HepG2 (cell line): ENCODE results near the gene ZNF813. TPM values are rescaled to one million over a fixed set of nuclear protein-coding genes. Genes with fewer than 3 reads are reported as not detected.
A peak's percentile ranks its signal among the peaks of the same experiment; 100 is the strongest.

ENCODE experiments used
- ATF1 ChIP-seq: IDR thresholded peaks from 2 replicates; pipeline ENCODE4 v1.6.1; 2016; ENCODE audit warnings: mild to moderate bottlenecking, control low read depth
- CBFB ChIP-seq: sonication (generic); formaldehyde crosslinking; IDR thresholded peaks from 2 replicates; pipeline ENCODE4 v1.4.0; 2020; ENCODE audit warnings: missing genetic modification reagents
- FIP1L1 ChIP-seq: fragments of 200-400 bp; formaldehyde crosslinking; IDR thresholded peaks from 2 replicates; pipeline ENCODE4 v1.6.1; 2018; ENCODE audit warnings: low read depth, mild to moderate bottlenecking, low read length, moderate library complexity, borderline replicate concordance; ENCODE audit not compliant: insufficient read depth
- GLMP ChIP-seq: sonication (generic); formaldehyde crosslinking; IDR thresholded peaks from 2 replicates; pipeline ENCODE4 v1.9.0; 2021; ENCODE audit warnings: missing genetic modification reagents, mild to moderate bottlenecking, borderline replicate concordance
- HBP1 ChIP-seq: IDR thresholded peaks from 2 replicates; pipeline ENCODE4 v1.6.1; 2016; ENCODE audit warnings: low read depth, control low read depth
- KDM5B ChIP-seq: sonication (generic); formaldehyde crosslinking; IDR thresholded peaks from 2 replicates; pipeline ENCODE4 v1.4.0; 2020; ENCODE audit warnings: missing genetic modification reagents, mild to moderate bottlenecking, borderline replicate concordance
- KLF15 ChIP-seq: sonication (generic); formaldehyde crosslinking; IDR thresholded peaks from 2 replicates; pipeline ENCODE4 v1.8.1; 2023; ENCODE audit warnings: borderline replicate concordance, mild to moderate bottlenecking, inconsistent platforms, missing genetic modification reagents, mixed read lengths
- MBD4 ChIP-seq: IDR thresholded peaks from 2 replicates; pipeline ENCODE4 v1.6.1; 2012; ENCODE audit warnings: low read length, inconsistent platforms, borderline replicate concordance
- NCOA1 ChIP-seq: sonication (generic); formaldehyde crosslinking; IDR thresholded peaks from 2 replicates; pipeline ENCODE4 v1.9.0; 2021; ENCODE audit warnings: missing genetic modification reagents
- PHF5A ChIP-seq: IDR thresholded peaks from one replicate; pipeline ENCODE4 v1.6.1; 2018; ENCODE audit warnings: low read depth, missing genetic modification reagents; ENCODE audit not compliant: unreplicated experiment
- POLR2A ChIP-seq, 2 experiments: IDR thresholded peaks; 2 replicates each; pipeline ENCODE4 v1.6.1; 2011; ENCODE audit warnings: low read depth in 2 of 2, low read length in 2 of 2, mild to moderate bottlenecking in 1 of 2, moderate library complexity in 1 of 2; ENCODE audit not compliant: insufficient read depth in 1 of 2
- PPARG ChIP-seq: conservative IDR thresholded peaks from 2 replicates; pipeline ENCODE4 v1.6.1; 2016; ENCODE audit warnings: missing biosample characterization, missing genetic modification reagents
- SIN3B ChIP-seq: fragments of 150-350 bp; IDR thresholded peaks from 2 replicates; pipeline ENCODE4 v1.6.1; 2014; ENCODE audit warnings: low read length
- TBX3 ChIP-seq: fragments of 450-650 bp; IDR thresholded peaks from 2 replicates; pipeline ENCODE4 v1.6.1; 2017; ENCODE audit warnings: antibody characterized with exemption, mild to moderate bottlenecking, inconsistent platforms, borderline replicate concordance
- TRIM24 ChIP-seq: sonication (generic); formaldehyde crosslinking; IDR thresholded peaks from 2 replicates; pipeline ENCODE4 v1.8.0; 2022; ENCODE audit warnings: mild to moderate bottlenecking, missing genetic modification reagents
- ZC3H4 ChIP-seq: sonication (generic); formaldehyde crosslinking; IDR thresholded peaks from 2 replicates; pipeline ENCODE4 v1.4.0; 2020; ENCODE audit warnings: missing genetic modification reagents, borderline replicate concordance
- ZNF232 ChIP-seq: sonication (generic); formaldehyde crosslinking; IDR thresholded peaks from 2 replicates; pipeline ENCODE4 v1.4.0; 2020; ENCODE audit warnings: missing genetic modification reagents, borderline replicate concordance
- ZNF414 ChIP-seq: sonication (generic); formaldehyde crosslinking; IDR thresholded peaks from 2 replicates; pipeline ENCODE4 v1.5.0; 2020; ENCODE audit warnings: missing genetic modification reagents
- ZNF687 ChIP-seq: sonication (generic); formaldehyde crosslinking; IDR thresholded peaks from 2 replicates; pipeline ENCODE4 v1.5.1; 2020; ENCODE audit warnings: mild to moderate bottlenecking, missing genetic modification reagents, moderate library complexity
- ZNF709 ChIP-seq: sonication (generic); formaldehyde crosslinking; IDR thresholded peaks from 2 replicates; pipeline ENCODE4 v1.5.0; 2020; ENCODE audit warnings: mild to moderate bottlenecking, missing genetic modification reagents
- ZNF850 ChIP-seq: sonication (generic); formaldehyde crosslinking; conservative IDR thresholded peaks from 2 replicates; pipeline ENCODE4 v1.9.0; 2021; ENCODE audit warnings: mild to moderate bottlenecking, missing genetic modification reagents
- polyA plus RNA-seq, 8 experiments: library from polyadenylated mRNA; depleted of rRNA in 3 of 8; stranded (reverse) in 7 of 8; unstranded in 1 of 8; fragments of >200 nt; fragmentation: Illumina TruSeq in 4 of 8; extraction: Trizol in 4 of 8; gene quantifications; 2 replicates each; pipeline versions ENCODE4 v1.2.1 to v1.2.3, GENCODE V29; 2011 to 2016; ENCODE audit warnings: low read depth in 4 of 8, missing spikeins in 1 of 8, mixed read lengths in 1 of 8; ENCODE audit not compliant: insufficient read depth in 1 of 8
- total RNA-seq, 5 experiments: library from RNA; depleted of rRNA; stranded (reverse); fragments of >200 nt; fragmentation: Illumina TruSeq; extraction: Trizol; gene quantifications; 2 replicates each; pipeline ENCODE4 v1.2.3, GENCODE V29; 2016; ENCODE audit warnings: low read depth in 1 of 5

Gene ZNF813
- total and polyA plus RNA-seq, 2 of the 13 experiments (the other 11 are each of a cell fraction or from before 2014, with no cell fraction given), result 2.1 to 8.9 TPM

- TF ChIP-seq KLF15 (CRISPR knock-in tag), result no peak
- no peak for TF ChIP-seq PHF5A (CRISPR knock-in tag)
- no peak for TF ChIP-seq ZNF850 (CRISPR knock-in tag)
- no peak for TF ChIP-seq GLMP (CRISPR knock-in tag)
- no peak for TF ChIP-seq SIN3B
- no peak for TF ChIP-seq NCOA1 (CRISPR knock-in tag)
- no peak for TF ChIP-seq HBP1 (CRISPR knock-in tag)
- TF ChIP-seq ZNF709 (CRISPR knock-in tag), result peak; percentile 11; the same call in 1 of the 2 replicates
- TF ChIP-seq ATF1 (CRISPR knock-in tag), result no peak
- no peak for TF ChIP-seq TRIM24 (CRISPR knock-in tag)
- TF ChIP-seq ZNF232 (CRISPR knock-in tag), result no peak
- no peak for TF ChIP-seq FIP1L1
- TF ChIP-seq PPARG (CRISPR knock-in tag), result peak; percentile 98
- peak; percentile 72; the same call in 1 of the 2 replicates for TF ChIP-seq CBFB
- peak; percentile 61; a peak in 3 of 4 replicates for TF ChIP-seq POLR2A (IDR thresholded peaks at IDR 0.05; ENCODE audit: insufficient read depth in 1 of 2, low read depth in 2 of 2, low read length in 2 of 2)
- peak; percentile 85 for TF ChIP-seq ZNF687 (CRISPR knock-in tag)
- TF ChIP-seq KDM5B, result no peak; the same call in 1 of the 2 replicates
- peak; percentile 57; the same call in 1 of the 2 replicates for TF ChIP-seq ZNF414 (CRISPR knock-in tag)
- TF ChIP-seq ZC3H4 (CRISPR knock-in tag), result no peak
- 0 out of 2 replicates have a peak, but pooled peaks have one; percentile 20 for TF ChIP-seq TBX3
- 0 out of 2 replicates have a peak, but pooled peaks have one; percentile 74 for TF ChIP-seq MBD4
These were observed 40.2 kb downstream of the ZNF813 start (continued) for GRCh38 chr19:53507523-53508442.
